ENCODE data around the gene HHIP. TPM values are rescaled to one million over a fixed set of nuclear protein-coding genes. Genes with fewer than 3 reads are reported as not detected.

Gene HHIP
- total RNA-seq, 1 donor from 2014 or later = 1.3 TPM

- TF ChIP-seq CTCF (conservative IDR thresholded peaks at IDR 0.05) = no peak
- no peak for DNase-seq (ENCODE audit: low read depth, low spot score)
- H3K27me3 Mint-ChIP-seq (ENCODE audit: low read depth) = no peaks in the 10 kb centered on the region
- no peaks in the 10 kb centered on the region for H3K9me3 Mint-ChIP-seq
- peaks cover 8% of the 10 kb centered on the region for H3K4me1 Mint-ChIP-seq
- H3K4me3 Mint-ChIP-seq = no peak overlapping the region
- H3K36me3 Mint-ChIP-seq (ENCODE audit: low read depth) = no peaks in the 10 kb centered on the region
- no peak overlapping the region for H3K27ac Mint-ChIP-seq (ENCODE audit: unreplicated experiment)
Measured at GRCh38 chr4:144667500-144667899, 21.5 kb downstream of the HHIP start.

- TF ChIP-seq CTCF (conservative IDR thresholded peaks at IDR 0.05) = no peak
- no peak overlapping the region for H3K4me3 Mint-ChIP-seq
- no peak overlapping the region for H3K27ac Mint-ChIP-seq (ENCODE audit: unreplicated experiment)
- no peaks in the 10 kb centered on the region for H3K36me3 Mint-ChIP-seq (ENCODE audit: low read depth)
- H3K9me3 Mint-ChIP-seq = no peaks in the 10 kb centered on the region
- H3K27me3 Mint-ChIP-seq (ENCODE audit: low read depth) = no peaks in the 10 kb centered on the region
- no peaks in the 10 kb centered on the region for H3K4me1 Mint-ChIP-seq
- no peak for DNase-seq (ENCODE audit: low read depth, low spot score)
Measured at GRCh38 chr4:144670776-144671175, 24.8 kb downstream of the HHIP start.

GRCh38 chr4:144674711-144675110 lies 28.8 kb downstream of the HHIP start:
- peaks cover 3% of the 10 kb centered on the region for H3K9me3 Mint-ChIP-seq
- TF ChIP-seq CTCF (conservative IDR thresholded peaks at IDR 0.05) = no peak
- no peak overlapping the region for H3K4me3 Mint-ChIP-seq
- H3K27me3 Mint-ChIP-seq (ENCODE audit: low read depth) = no peaks in the 10 kb centered on the region
- no peaks in the 10 kb centered on the region for H3K36me3 Mint-ChIP-seq (ENCODE audit: low read depth)
- DNase-seq (ENCODE audit: low read depth, low spot score) = no peak
- H3K4me1 Mint-ChIP-seq = no peaks in the 10 kb centered on the region
- no peak overlapping the region for H3K27ac Mint-ChIP-seq (ENCODE audit: unreplicated experiment)

- no peak overlapping the region for H3K4me3 Mint-ChIP-seq
- H3K9me3 Mint-ChIP-seq = peaks cover 3% of the 10 kb centered on the region
- TF ChIP-seq CTCF (conservative IDR thresholded peaks at IDR 0.05) = no peak
Measured at GRCh38 chr4:144681806-144682205, 35.9 kb downstream of the HHIP start.

GRCh38 chr4:144683516-144683915 lies 37.6 kb downstream of the HHIP start:
- TF ChIP-seq CTCF (conservative IDR thresholded peaks at IDR 0.05) = no peak
- Mint-ChIP-seq H3K36me3 (ENCODE audit: low read depth) (no peaks in the 10 kb centered on the region), H3K9me3 (peaks cover 3% of the 10 kb centered on the region), H3K4me1 (no peaks in the 10 kb centered on the region), H3K27me3 (ENCODE audit: low read depth) (no peaks in the 10 kb centered on the region), H3K4me3 (no peak overlapping the region), H3K27ac (ENCODE audit: unreplicated experiment) (no peak overlapping the region)
- no peak for DNase-seq (ENCODE audit: low read depth, low spot score)

More at GRCh38 chr4:144681806-144682205, 35.9 kb downstream of the HHIP start:
- Mint-ChIP-seq H3K27me3 (ENCODE audit: low read depth) (no peaks in the 10 kb centered on the region), H3K27ac (ENCODE audit: unreplicated experiment) (no peak overlapping the region), H3K4me1 (no peaks in the 10 kb centered on the region), H3K36me3 (ENCODE audit: low read depth) (no peaks in the 10 kb centered on the region)
- DNase-seq (ENCODE audit: low read depth, low spot score) = no peak

GRCh38 chr4:144685911-144686310 lies 40.0 kb downstream of the HHIP start:
- no peak for DNase-seq (ENCODE audit: low read depth, low spot score)
- H3K4me1 Mint-ChIP-seq = no peaks in the 10 kb centered on the region
- H3K27me3 Mint-ChIP-seq (ENCODE audit: low read depth) = no peaks in the 10 kb centered on the region
- no peak for TF ChIP-seq CTCF (conservative IDR thresholded peaks at IDR 0.05)
- no peaks in the 10 kb centered on the region for H3K36me3 Mint-ChIP-seq (ENCODE audit: low read depth)
- H3K9me3 Mint-ChIP-seq = no peaks in the 10 kb centered on the region
- H3K4me3 Mint-ChIP-seq = no peak overlapping the region
- no peak overlapping the region for H3K27ac Mint-ChIP-seq (ENCODE audit: unreplicated experiment)
